Thyroid gland (tissue), 4 donors: ENCODE measurements around the gene AHSG. TPM values are rescaled to one million over a fixed set of nuclear protein-coding genes. Genes with fewer than 3 reads are reported as not detected.

Source experiments
- DNase-seq, 2 donors: peaks; one replicate each; pipeline ENCODE4 v3.0.0-alpha.2; 2019
- H3K27ac ChIP-seq, 3 donors: fragments of 200-600 bp; sonication (generic); 1 replicate in 2 of 3; 2 replicates in 1 of 3; pipeline ENCODE4 v1.5.1; 2016 to 2019; ENCODE audit warnings: mild to moderate bottlenecking in 1 of 3, moderate library complexity in 1 of 3
- H3K27me3 ChIP-seq: fragments of 200-600 bp; sonication (generic); one replicate; pipeline ENCODE4 v1.5.1; 2019
- H3K36me3 ChIP-seq, 2 donors: fragments of 200-600 bp; sonication (generic); one replicate each; pipeline ENCODE4 v1.5.1; 2016 to 2019
- H3K4me1 ChIP-seq, 2 donors: fragments of 200-600 bp; sonication (generic); one replicate each; pipeline ENCODE4 v1.5.1; 2017 to 2019
- H3K4me3 ChIP-seq, 3 donors: fragments of 200-600 bp; sonication (generic); replicated peaks in 1 of 3; 1 replicate in 2 of 3; 2 replicates in 1 of 3; pipeline ENCODE4 v1.5.1; 2016; ENCODE audit warnings: mild to moderate bottlenecking in 1 of 3
- H3K9me3 ChIP-seq: fragments of 200-600 bp; sonication (generic); one replicate; pipeline ENCODE4 v1.5.1; 2017
- POLR2A ChIP-seq, 2 donors: fragments of 450-650 bp; IDR thresholded peaks; one replicate each; pipeline ENCODE4 v1.6.1; 2017; ENCODE audit warnings: antibody characterized with exemption in 2 of 2, mild to moderate bottlenecking in 2 of 2, moderate library complexity in 1 of 2
- WGBS, 2 donors: methylation state at CpG; one replicate each; pipeline ENCODE4 v1.1.5; 2017; 5-methylcytosine and 5-hydroxymethylcytosine counted together
- intact Hi-C: fragments of 100-400 bp; cut with DNase I; formaldehyde crosslinking; loops from one replicate; pipeline ENCODE4 v1.15.1; 2023
- small RNA-seq: library from RNA; depleted of rRNA; stranded (forward); fragments of <200 nt; gene quantifications from one replicate; pipeline ENCODE3, GENCODE V24; 2016
- total RNA-seq, 4 donors: library from RNA; depleted of rRNA; stranded (reverse); fragments of >200 nt; gene quantifications; one replicate each; pipeline ENCODE4 v1.2.3, GENCODE V29; 2016
- TF ChIP-seq, protein P1 (sequence below), 6 experiments: fragments of 200-600 bp in 3 of 6; fragments of 450-650 bp in 3 of 6; sonication (generic) in 3 of 6; IDR thresholded peaks; one replicate each; pipeline ENCODE4 v1.5.1; 2016 to 2019; ENCODE audit warnings: antibody characterized with exemption in 6 of 6, mild to moderate bottlenecking in 2 of 6, inconsistent platforms in 1 of 6, moderate library complexity in 1 of 6

The AHSG gene
- total RNA-seq, 4 donors from 2014 or later, result not detected

DNA sequence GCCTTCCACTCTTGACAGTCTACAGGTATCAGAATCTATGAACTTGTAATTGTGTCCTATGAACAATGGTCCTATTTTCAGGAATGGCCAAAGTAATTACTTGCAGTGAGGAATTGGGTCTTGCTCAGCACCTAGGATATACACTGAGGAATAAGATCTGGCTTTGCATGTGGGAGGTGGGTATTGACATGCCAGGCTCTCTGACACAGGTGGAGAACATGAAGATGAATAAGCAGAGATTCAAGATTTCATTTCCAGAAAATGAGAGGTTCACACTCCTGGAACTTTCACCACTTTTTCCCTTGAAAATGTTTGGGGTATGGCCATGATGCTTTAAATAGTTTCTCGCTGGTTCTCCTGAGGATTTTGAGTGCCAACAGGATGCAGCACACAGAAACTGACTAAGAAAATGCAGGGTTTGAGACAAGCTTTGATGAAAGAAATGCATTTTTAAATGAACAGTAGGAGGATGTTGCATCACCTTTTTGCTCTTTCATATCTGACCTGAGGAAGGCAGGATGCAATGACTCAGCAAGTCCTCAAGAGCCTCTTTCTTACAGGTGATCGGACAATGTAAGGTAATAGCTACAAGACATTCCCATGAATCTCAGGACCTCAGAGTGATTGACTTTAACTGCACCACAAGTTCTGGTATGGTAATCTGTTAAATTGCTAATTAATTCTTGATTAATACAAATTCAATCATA, 56.7 kb downstream of the AHSG start:
- H3K4me3 ChIP-seq, result no peak overlapping the region
- TF ChIP-seq, protein P1, sequence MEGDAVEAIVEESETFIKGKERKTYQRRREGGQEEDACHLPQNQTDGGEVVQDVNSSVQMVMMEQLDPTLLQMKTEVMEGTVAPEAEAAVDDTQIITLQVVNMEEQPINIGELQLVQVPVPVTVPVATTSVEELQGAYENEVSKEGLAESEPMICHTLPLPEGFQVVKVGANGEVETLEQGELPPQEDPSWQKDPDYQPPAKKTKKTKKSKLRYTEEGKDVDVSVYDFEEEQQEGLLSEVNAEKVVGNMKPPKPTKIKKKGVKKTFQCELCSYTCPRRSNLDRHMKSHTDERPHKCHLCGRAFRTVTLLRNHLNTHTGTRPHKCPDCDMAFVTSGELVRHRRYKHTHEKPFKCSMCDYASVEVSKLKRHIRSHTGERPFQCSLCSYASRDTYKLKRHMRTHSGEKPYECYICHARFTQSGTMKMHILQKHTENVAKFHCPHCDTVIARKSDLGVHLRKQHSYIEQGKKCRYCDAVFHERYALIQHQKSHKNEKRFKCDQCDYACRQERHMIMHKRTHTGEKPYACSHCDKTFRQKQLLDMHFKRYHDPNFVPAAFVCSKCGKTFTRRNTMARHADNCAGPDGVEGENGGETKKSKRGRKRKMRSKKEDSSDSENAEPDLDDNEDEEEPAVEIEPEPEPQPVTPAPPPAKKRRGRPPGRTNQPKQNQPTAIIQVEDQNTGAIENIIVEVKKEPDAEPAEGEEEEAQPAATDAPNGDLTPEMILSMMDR (IDR thresholded peaks at IDR 0.05), result no peak
- TF ChIP-seq POLR2A (IDR thresholded peaks at IDR 0.05), result no peak
- peak; percentile 25 to 34 for DNase-seq
- 52 to 54% methylated on average over 2 of the region's 2 CpGs for WGBS, 2 donors
- no peaks in the 10 kb centered on the region for H3K9me3 ChIP-seq
- no peaks in the 10 kb centered on the region for H3K36me3 ChIP-seq
- H3K27me3 ChIP-seq, result no peaks in the 10 kb centered on the region
- H3K4me1 ChIP-seq, result no peaks in the 10 kb centered on the region
- intact Hi-C loops, result no loop called here
- no peak overlapping the region for H3K27ac ChIP-seq

DNA sequence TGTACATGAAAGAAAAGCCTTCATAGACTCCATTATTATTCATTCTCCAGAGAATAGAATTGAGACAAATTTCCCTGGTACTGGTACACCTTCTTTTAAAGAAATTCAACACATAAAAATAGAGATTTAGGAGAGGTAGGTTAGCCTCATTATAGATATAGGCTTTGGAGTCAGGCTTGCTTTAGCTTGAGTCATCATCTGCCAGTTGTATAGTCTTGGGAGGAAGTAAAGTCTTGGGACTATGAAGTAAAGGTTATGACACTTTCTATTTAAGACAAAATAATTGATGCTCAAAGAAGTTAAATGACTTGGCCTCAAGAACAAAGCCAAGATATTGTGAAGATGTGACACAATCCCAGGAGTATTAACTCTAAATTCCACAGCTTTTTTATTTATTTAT, 57.3 kb downstream of the AHSG start:
- H3K4me1 ChIP-seq, result no peaks in the 10 kb centered on the region
- no peaks in the 10 kb centered on the region for H3K27me3 ChIP-seq
- H3K36me3 ChIP-seq, result no peaks in the 10 kb centered on the region
- no peak overlapping the region for H3K27ac ChIP-seq
- intact Hi-C loops, result no loop called here
- H3K9me3 ChIP-seq, result no peaks in the 10 kb centered on the region
- no peak overlapping the region for H3K4me3 ChIP-seq
- no peak for DNase-seq
- TF ChIP-seq POLR2A (IDR thresholded peaks at IDR 0.05), result no peak

Small RNAs within 50 kb of the gene (small RNA-seq; reads per million reads assigned to genes)
- not detected for gene RF00017

Other genes starting within 250 kb of the AHSG start
- gene CRYGS, start 68.7 kb upstream of the AHSG start, total RNA-seq, result 1 to 10 TPM; 1.1 to 4.2 (median 2.9) TPM
- gene TBCCD1, start 45.7 kb upstream of the AHSG start, total RNA-seq, result 10 to 100 TPM; 20.8 to 24.3 (median 21.6) TPM
- 100 to 1,000 TPM in 2 of 4 donors, 10 to 100 TPM in 2; 61.4 to 156 (median 108) TPM for gene DNAJB11, start 42.3 kb upstream of the AHSG start, total RNA-seq
- gene FETUB, start 27.3 kb downstream of the AHSG start, total RNA-seq, result not detected
- gene HRG, start 53.0 kb downstream of the AHSG start, total RNA-seq, result under 1 TPM in 1 of 4 donors, not detected in 3; 0.34 TPM
- gene KNG1, start 104.3 kb downstream of the AHSG start, total RNA-seq, result not detected
- 100 to 1,000 TPM; 356 to 655 (median 412) TPM for gene EIF4A2, start 170.5 kb downstream of the AHSG start, total RNA-seq
- 10 to 100 TPM in 1 of 4 donors, 1 to 10 TPM in 3; 7.3 to 10.9 (median 7.8) TPM for gene RFC4, start 193.4 kb downstream of the AHSG start, total RNA-seq
- gene ADIPOQ, start 229.7 kb downstream of the AHSG start, total RNA-seq, result 10 to 100 TPM in 1 of 4 donors, 1 to 10 TPM in 3; 1.6 to 13.4 (median 5.4) TPM